ENCODE results near the gene IFT172. TPM values are rescaled to one million over a fixed set of nuclear protein-coding genes. Genes with fewer than 3 reads are reported as not detected.

IFT172 gene
- total and polyA plus RNA-seq, 9 donors = 23.9 to 52.1 (median 42.2) TPM

- 33 to 45% (median 33%) methylated on average over 6 of the region's 6 CpGs for WGBS, 3 donors
These were observed 19.8 kb upstream of the IFT172 start for GRCh38 chr2:27509326-27509725.

GRCh38 chr2:27507293-27507692 is 17.8 kb upstream of the IFT172 start:
- no peak overlapping the region for H3K4me3 ChIP-seq
- no peaks in the 10 kb centered on the region for H3K36me3 ChIP-seq
- no peaks in the 10 kb centered on the region for H3K9me3 ChIP-seq
- TF ChIP-seq, protein P1, sequence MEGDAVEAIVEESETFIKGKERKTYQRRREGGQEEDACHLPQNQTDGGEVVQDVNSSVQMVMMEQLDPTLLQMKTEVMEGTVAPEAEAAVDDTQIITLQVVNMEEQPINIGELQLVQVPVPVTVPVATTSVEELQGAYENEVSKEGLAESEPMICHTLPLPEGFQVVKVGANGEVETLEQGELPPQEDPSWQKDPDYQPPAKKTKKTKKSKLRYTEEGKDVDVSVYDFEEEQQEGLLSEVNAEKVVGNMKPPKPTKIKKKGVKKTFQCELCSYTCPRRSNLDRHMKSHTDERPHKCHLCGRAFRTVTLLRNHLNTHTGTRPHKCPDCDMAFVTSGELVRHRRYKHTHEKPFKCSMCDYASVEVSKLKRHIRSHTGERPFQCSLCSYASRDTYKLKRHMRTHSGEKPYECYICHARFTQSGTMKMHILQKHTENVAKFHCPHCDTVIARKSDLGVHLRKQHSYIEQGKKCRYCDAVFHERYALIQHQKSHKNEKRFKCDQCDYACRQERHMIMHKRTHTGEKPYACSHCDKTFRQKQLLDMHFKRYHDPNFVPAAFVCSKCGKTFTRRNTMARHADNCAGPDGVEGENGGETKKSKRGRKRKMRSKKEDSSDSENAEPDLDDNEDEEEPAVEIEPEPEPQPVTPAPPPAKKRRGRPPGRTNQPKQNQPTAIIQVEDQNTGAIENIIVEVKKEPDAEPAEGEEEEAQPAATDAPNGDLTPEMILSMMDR (IDR thresholded peaks at IDR 0.05) = no peak
- TF ChIP-seq POLR2A (IDR thresholded peaks at IDR 0.05) (no peak), EP300 (IDR thresholded peaks at IDR 0.05) (no peak)
- no peak overlapping the region for H3K27ac ChIP-seq
- 68 to 75% (median 68%) methylated on average over 4 of the region's 4 CpGs for WGBS, 3 donors
- intact Hi-C loops (cut with DNase I) = loop anchor here in 1 of 4 donors (10.0 kb wide), 1 partner anchor 68 kb away; no protein-coding TSS in a partner anchor
- no peaks in the 10 kb centered on the region for H3K4me1 ChIP-seq (ENCODE audit: insufficient read depth)
- DNase-seq = no peak
- no peaks in the 10 kb centered on the region for H3K27me3 ChIP-seq

More at GRCh38 chr2:27509326-27509725, 19.8 kb upstream of the IFT172 start:
- no peaks in the 10 kb centered on the region for H3K9me3 ChIP-seq
- TF ChIP-seq POLR2A (IDR thresholded peaks at IDR 0.05) (no peak), EP300 (IDR thresholded peaks at IDR 0.05) (no peak)
- TF ChIP-seq, protein P1 (IDR thresholded peaks at IDR 0.05) = no peak
- no peak for DNase-seq
- intact Hi-C loops (cut with DNase I) = loop anchor here in 1 of 4 donors (10.0 kb wide), 1 partner anchor 65 kb away; no protein-coding TSS in a partner anchor
- no peak overlapping the region for H3K27ac ChIP-seq
- no peak overlapping the region for H3K4me3 ChIP-seq
- no peaks in the 10 kb centered on the region for H3K27me3 ChIP-seq
- no peaks in the 10 kb centered on the region for H3K36me3 ChIP-seq
- H3K4me1 ChIP-seq (ENCODE audit: insufficient read depth) = no peaks in the 10 kb centered on the region

GRCh38 chr2:27506587-27506986 is 17.0 kb upstream of the IFT172 start:
- no peaks in the 10 kb centered on the region for H3K4me1 ChIP-seq (ENCODE audit: insufficient read depth)
- intact Hi-C loops (cut with DNase I) = loop anchor here in 1 of 4 donors (10.0 kb wide), 1 partner anchor 68 kb away; no protein-coding TSS in a partner anchor
- no peaks in the 10 kb centered on the region for H3K27me3 ChIP-seq
- no peaks in the 10 kb centered on the region for H3K9me3 ChIP-seq
- no peak for DNase-seq
- WGBS, 3 donors = 86 to 88% (median 87%) methylated on average over 6 of the region's 6 CpGs
- TF ChIP-seq, protein P1 (IDR thresholded peaks at IDR 0.05) = no peak
- TF ChIP-seq POLR2A (IDR thresholded peaks at IDR 0.05) = no peak
- no peak for TF ChIP-seq EP300 (IDR thresholded peaks at IDR 0.05)
- no peaks in the 10 kb centered on the region for H3K36me3 ChIP-seq
- H3K4me3 ChIP-seq = no peak overlapping the region
- H3K27ac ChIP-seq = no peak overlapping the region

GRCh38 chr2:27502142-27502541 is 12.6 kb upstream of the IFT172 start:
- intact Hi-C loops (cut with DNase I) = loop anchor here in 1 of 4 donors (10.0 kb wide), 1 partner anchor 73 kb away; no protein-coding TSS in a partner anchor
- Histone ChIP-seq H3K36me3 (no peaks in the 10 kb centered on the region), H3K27ac (no peak overlapping the region), H3K9me3 (no peaks in the 10 kb centered on the region), H3K27me3 (no peaks in the 10 kb centered on the region), H3K4me1 (ENCODE audit: insufficient read depth) (no peaks in the 10 kb centered on the region), H3K4me3 (no peak overlapping the region)
- no peak for DNase-seq
- 51 to 55% (median 54%) methylated on average over 4 of the region's 4 CpGs for whole genome bisulfite sequencing, 3 donors
- no peak for TF ChIP-seq POLR2A (IDR thresholded peaks at IDR 0.05)
- TF ChIP-seq, protein P1 (IDR thresholded peaks at IDR 0.05) = no peak
- TF ChIP-seq EP300 (IDR thresholded peaks at IDR 0.05) = no peak

All from ovary (tissue), 9 donors.